Mucosa of rectum (tissue), 2 donors: ENCODE data around the gene EXOSC10.
"Not testable (repeated sequence)": the region's sequence is repeated elsewhere in the genome, so short reads cannot be mapped to it uniquely, and the experiment has no call there.

Experiments
- H3K27ac ChIP-seq, 2 donors: one replicate each; pipeline ENCODE4 v1.7.0; 2013; ENCODE audit warnings: inconsistent platforms in 2 of 2, low read depth in 2 of 2, low read length in 2 of 2
- H3K27me3 ChIP-seq, 2 donors: one replicate each; pipeline ENCODE4 v1.7.0; 2013; ENCODE audit warnings: low read length in 2 of 2; ENCODE audit not compliant: control insufficient read depth in 2 of 2, insufficient read depth in 2 of 2
- H3K36me3 ChIP-seq, 2 donors: one replicate each; pipeline ENCODE4 v1.7.0; 2013; ENCODE audit warnings: low read length in 2 of 2; ENCODE audit not compliant: control insufficient read depth in 2 of 2, insufficient read depth in 2 of 2
- H3K4me1 ChIP-seq, 2 donors: one replicate each; pipeline ENCODE4 v1.7.0; 2013; ENCODE audit warnings: low read length in 2 of 2, mild to moderate bottlenecking in 1 of 2; ENCODE audit not compliant: control insufficient read depth in 2 of 2, insufficient read depth in 2 of 2
- H3K4me3 ChIP-seq, 2 donors: one replicate each; pipeline ENCODE4 v1.7.0; 2013; ENCODE audit warnings: low read length in 2 of 2
- H3K9ac ChIP-seq, 2 donors: one replicate each; pipeline ENCODE4 v1.7.0; 2013; ENCODE audit warnings: low read length in 2 of 2, low read depth in 1 of 2, mild to moderate bottlenecking in 1 of 2
- H3K9me3 ChIP-seq, 2 donors: one replicate each; pipeline ENCODE4 v1.7.0; 2013; ENCODE audit warnings: low read length in 2 of 2; ENCODE audit not compliant: control insufficient read depth in 2 of 2
- donor health status: healthy.
- donor health status: Normal muscosa, but diverticular disease.

EXOSC10 gene

GRCh38 chr1:11114966-11115365, 15.3 kb upstream of the EXOSC10 start:
- Histone ChIP-seq H3K9me3 (no peaks in the 10 kb centered on the region), H3K27me3 (no peaks in the 10 kb centered on the region), H3K9ac (no peak overlapping the region), H3K4me3 (no peak overlapping the region), H3K4me1 (no peaks in the 10 kb centered on the region), H3K36me3 (peaks cover 44 to 49% of the 10 kb centered on the region in 2 donors), H3K27ac (no peak overlapping the region)

GRCh38 chr1:11109047-11109760, 9.5 kb upstream of the EXOSC10 start:
- Histone ChIP-seq H3K9me3 (no peaks in the 10 kb centered on the region), H3K36me3 (peaks cover 51 to 59% of the 10 kb centered on the region in 2 donors), H3K27ac (no peak overlapping the region), H3K9ac (no peak overlapping the region), H3K4me1 (no peaks in the 10 kb centered on the region), H3K27me3 (no peaks in the 10 kb centered on the region), H3K4me3 (no peak overlapping the region)

GRCh38 chr1:11107599-11107998, 7.9 kb upstream of the EXOSC10 start:
- Histone ChIP-seq H3K27me3 (no peaks in the 10 kb centered on the region), H3K36me3 (peaks cover 39 to 45% of the 10 kb centered on the region in 2 donors), H3K4me1 (no peaks in the 10 kb centered on the region), H3K4me3 (no peak overlapping the region), H3K9ac (no peak overlapping the region), H3K9me3 (no peaks in the 10 kb centered on the region), H3K27ac (no peak overlapping the region)

GRCh38 chr1:11105586-11105985, 5.9 kb upstream of the EXOSC10 start:
- Histone ChIP-seq H3K27me3 (no peaks in the 10 kb centered on the region), H3K36me3 (peaks cover 31 to 32% of the 10 kb centered on the region in 2 donors), H3K9ac (no peak overlapping the region), H3K27ac (no peak overlapping the region), H3K9me3 (no peaks in the 10 kb centered on the region), H3K4me3 (no peak overlapping the region), H3K4me1 (no peaks in the 10 kb centered on the region)

- Histone ChIP-seq H3K27me3 (no peaks in the 10 kb centered on the region), H3K36me3 (peaks cover 5 to 10% of the 10 kb centered on the region in 2 donors), H3K4me3 (no peak overlapping the region), H3K9me3 (no peaks in the 10 kb centered on the region), H3K27ac (no peak overlapping the region), H3K9ac (no peak overlapping the region), H3K4me1 (peaks cover 6 to 7% of the 10 kb centered on the region in 2 donors)
Observed at GRCh38 chr1:11101347-11101746, 1.7 kb upstream of the EXOSC10 start.

- H3K9ac ChIP-seq: not testable (repeated sequence)
Observed at GRCh38 chr1:11100806-11101205, 1.1 kb upstream of the EXOSC10 start.

DNA sequence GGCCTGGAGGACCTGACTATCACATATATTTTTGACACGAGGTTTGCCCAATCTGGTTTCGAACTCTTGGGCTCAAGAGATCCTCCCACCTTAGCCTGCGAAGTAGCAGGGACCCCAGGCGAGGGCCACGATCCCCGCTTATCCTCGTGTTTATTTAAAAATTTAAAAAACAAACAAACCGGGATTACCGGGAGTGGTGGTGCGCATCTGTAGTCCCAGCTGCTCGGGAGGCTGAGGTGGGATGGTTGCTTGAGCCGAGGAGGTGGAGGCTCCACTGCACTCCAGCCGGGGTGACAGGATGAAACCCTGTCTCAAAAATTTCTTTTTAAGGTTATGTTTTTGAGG, 452 bp upstream of the EXOSC10 start:
- peaks cover 6 to 7% of the 10 kb centered on the region in 2 donors for H3K4me1 ChIP-seq
- H3K36me3 ChIP-seq: peaks cover 3 to 9% of the 10 kb centered on the region in 2 donors
- peak overlapping the region; percentile 89 to 94 for H3K9ac ChIP-seq
- H3K27ac ChIP-seq: peak overlapping the region; percentile 70 to 83
- H3K9me3 ChIP-seq: no peaks in the 10 kb centered on the region
- H3K27me3 ChIP-seq: no peaks in the 10 kb centered on the region
- peak overlapping the region; percentile 94 to 96 for H3K4me3 ChIP-seq

More at GRCh38 chr1:11100806-11101205, 1.1 kb upstream of the EXOSC10 start:
- H3K9me3 ChIP-seq, H3K27me3 ChIP-seq, H3K4me1 ChIP-seq, H3K27ac ChIP-seq, H3K36me3 ChIP-seq, H3K4me3 ChIP-seq: not testable (repeated sequence)

DNA sequence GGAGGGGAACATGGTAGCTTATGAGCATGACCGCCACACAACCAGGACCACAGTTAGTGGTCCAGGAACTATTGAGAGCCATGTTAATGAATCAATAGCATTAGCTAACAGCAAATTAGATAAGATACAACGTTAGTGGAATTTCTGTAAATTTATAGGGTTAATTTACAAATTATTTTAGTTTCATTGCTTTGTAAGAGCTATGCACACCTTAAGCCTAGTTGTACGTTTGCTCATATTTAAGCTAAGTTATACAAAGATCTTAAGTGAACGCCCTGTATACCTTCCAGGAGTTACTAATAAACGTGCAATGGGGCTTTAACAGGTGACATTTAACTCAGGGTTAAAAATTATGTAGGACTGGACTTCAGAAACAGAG, 749 bp downstream of the EXOSC10 start:
- no peaks in the 10 kb centered on the region for H3K27me3 ChIP-seq
- H3K9ac ChIP-seq: peak overlapping the region; percentile 89 to 94
- no peaks in the 10 kb centered on the region for H3K9me3 ChIP-seq
- H3K36me3 ChIP-seq: peaks cover 3 to 17% of the 10 kb centered on the region in 2 donors
- peak overlapping the region; percentile 70 to 83 for H3K27ac ChIP-seq
- peak overlapping the region; percentile 94 to 96 for H3K4me3 ChIP-seq
- peaks cover 6 to 7% of the 10 kb centered on the region in 2 donors for H3K4me1 ChIP-seq

- H3K4me3 ChIP-seq, H3K4me1 ChIP-seq, H3K27ac ChIP-seq, H3K27me3 ChIP-seq, H3K9me3 ChIP-seq, H3K9ac ChIP-seq: not testable (repeated sequence)
- peaks cover 45 to 49% of the 10 kb centered on the region in 2 donors for H3K36me3 ChIP-seq
Observed at GRCh38 chr1:11083784-11084183, 15.9 kb downstream of the EXOSC10 start.

- no peaks in the 10 kb centered on the region for H3K4me1 ChIP-seq
- peaks cover 48 to 54% of the 10 kb centered on the region in 2 donors for H3K36me3 ChIP-seq
- H3K9ac ChIP-seq: no peak overlapping the region
- no peak overlapping the region for H3K27ac ChIP-seq
- no peaks in the 10 kb centered on the region for H3K9me3 ChIP-seq
- H3K27me3 ChIP-seq: no peaks in the 10 kb centered on the region
- H3K4me3 ChIP-seq: no peak overlapping the region
Observed at GRCh38 chr1:11080931-11081330, 18.7 kb downstream of the EXOSC10 start.
